ENCODE data around the gene TEX13A.

- TF ChIP-seq POLR2A (IDR thresholded peaks at IDR 0.05) (no peak), CTCF (IDR thresholded peaks at IDR 0.05) (no peak), EP300 (IDR thresholded peaks at IDR 0.05) (no peak)
These were observed 43.3 kb upstream of the TEX13A start for GRCh38 chrX:105263801-105264200.
